Activated T-cell treated with anti-CD3 and anti-CD28 coated beads for 24 hours (primary cell): ENCODE data around the gene POMGNT2.

ENCODE experiments used
- DNase-seq: peaks from one replicate; pipeline ENCODE4 v3.0.0-alpha.2; 2020; ENCODE audit warnings: low read depth

The POMGNT2 gene

DNA sequence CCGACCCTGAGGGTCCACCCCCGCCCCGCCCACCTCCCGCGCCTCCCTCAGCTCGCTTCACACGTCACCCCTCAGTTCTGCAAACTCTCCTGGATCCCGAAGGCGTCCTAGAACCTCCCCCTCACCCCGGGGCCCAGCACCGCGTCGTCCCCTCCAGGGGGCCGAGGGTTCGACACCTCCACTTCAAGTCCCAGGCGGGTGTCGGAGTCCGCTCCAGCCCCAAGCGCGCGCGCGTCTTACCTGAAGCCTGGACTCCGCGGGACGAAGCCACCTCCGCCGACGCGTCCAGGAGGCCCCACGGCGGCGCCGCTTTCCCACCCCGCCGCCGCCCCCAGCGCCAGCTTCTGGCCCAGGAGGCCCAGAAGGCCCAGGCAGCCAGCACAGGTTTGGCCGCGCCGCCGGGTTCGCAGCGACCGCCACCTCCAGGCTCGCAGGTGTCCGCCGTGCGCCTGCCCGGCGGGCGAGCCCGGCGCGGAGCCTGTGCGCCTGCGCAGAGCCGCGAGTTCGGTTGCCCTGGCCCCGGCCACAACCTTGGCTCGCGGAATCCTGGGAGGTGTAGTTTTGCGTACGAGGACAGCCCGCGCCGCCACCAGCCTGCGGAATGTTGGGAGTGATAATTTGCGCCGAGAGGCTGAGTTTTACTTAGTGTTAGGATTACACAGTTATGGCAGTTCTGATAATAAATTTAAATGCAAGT is at the start of gene POMGNT2:
POMGNT2 (minus strand) TSS at position 484 of the 697 bp plus-strand sequence. CDS start 24,648 bp downstream, outside the sequence.
- peak; percentile 82 for DNase-seq

GRCh38 chr3:43154980-43155379 is 49.1 kb upstream of the POMGNT2 start:
- no peak for DNase-seq

DNA sequence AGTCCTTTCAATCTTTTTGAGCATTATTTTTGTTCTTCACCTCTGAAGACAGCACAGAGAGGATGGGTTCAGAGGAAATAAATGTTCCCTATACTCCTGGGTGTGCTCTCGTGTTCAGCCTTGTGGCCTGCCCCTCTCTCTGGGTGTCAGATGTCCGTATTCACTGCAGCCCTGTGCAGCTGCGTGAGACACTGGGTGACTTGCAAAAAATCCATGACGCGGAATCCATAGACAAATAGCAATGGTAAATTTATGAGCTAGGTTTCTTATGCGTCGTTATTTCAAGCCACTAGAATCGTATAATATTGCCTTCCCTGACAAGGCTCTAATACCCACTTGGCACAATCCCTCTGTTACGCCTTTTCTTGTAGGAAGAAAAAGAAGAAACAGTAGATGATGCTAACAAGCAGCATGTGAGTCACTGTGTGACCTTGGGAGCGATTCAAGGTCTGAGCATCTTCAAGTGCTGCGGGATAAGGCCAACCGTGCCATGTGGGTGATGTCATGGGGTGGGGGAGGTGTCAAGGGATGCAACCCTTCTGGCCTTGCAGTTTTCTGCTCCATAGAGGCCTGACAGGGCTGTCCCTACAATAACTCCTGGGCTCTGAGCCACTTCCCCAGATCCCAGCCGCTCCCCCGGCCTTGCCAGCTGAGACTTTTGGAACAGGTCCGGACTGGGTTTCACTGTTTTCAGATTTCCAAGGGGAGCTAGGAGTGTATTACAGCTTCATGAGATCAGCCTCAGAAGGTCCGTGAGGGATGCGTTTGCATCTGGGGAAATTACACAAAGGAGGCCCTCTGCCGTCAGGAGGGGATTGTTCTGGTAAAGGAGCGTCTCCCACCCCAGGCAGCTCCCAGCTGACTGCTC is 47.6 kb upstream of the POMGNT2 start:
- no peak for DNase-seq

- no peak for DNase-seq
Observed at GRCh38 chr3:43152649-43153048, 46.8 kb upstream of the POMGNT2 start.

DNA sequence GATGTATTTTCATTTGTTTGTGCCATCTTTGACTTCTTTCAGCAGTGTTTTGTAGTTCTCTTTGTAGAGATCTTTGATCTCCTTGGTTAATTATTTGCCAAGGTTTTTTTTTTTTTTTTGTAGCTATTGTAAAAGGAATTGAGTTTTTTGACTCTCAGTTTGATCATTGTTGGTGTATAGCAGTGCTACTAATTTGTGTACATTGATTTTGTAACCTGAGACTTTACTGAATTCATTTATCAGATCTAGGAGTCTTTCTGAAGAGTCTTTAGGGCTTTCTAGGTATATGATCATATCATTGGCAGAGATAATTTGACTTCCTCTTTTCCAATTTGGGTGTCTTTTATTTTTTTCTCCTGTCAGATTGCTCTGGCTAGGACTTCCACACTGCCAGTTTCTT is 42.2 kb upstream of the POMGNT2 start:
- no peak for DNase-seq

- DNase-seq, result no peak
Observed at GRCh38 chr3:43146599-43146998, 40.7 kb upstream of the POMGNT2 start.

GRCh38 chr3:43144761-43145490 is 39.0 kb upstream of the POMGNT2 start:
- no peak for DNase-seq

GRCh38 chr3:43142472-43142871 is 36.6 kb upstream of the POMGNT2 start:
- no peak for DNase-seq

- DNase-seq, result no peak
Observed at GRCh38 chr3:43138488-43139231, 32.8 kb upstream of the POMGNT2 start.

GRCh38 chr3:43132870-43133636 is 27.2 kb upstream of the POMGNT2 start:
- no peak for DNase-seq

- DNase-seq, result no peak
Observed at GRCh38 chr3:43132193-43132592, 26.3 kb upstream of the POMGNT2 start.

DNA sequence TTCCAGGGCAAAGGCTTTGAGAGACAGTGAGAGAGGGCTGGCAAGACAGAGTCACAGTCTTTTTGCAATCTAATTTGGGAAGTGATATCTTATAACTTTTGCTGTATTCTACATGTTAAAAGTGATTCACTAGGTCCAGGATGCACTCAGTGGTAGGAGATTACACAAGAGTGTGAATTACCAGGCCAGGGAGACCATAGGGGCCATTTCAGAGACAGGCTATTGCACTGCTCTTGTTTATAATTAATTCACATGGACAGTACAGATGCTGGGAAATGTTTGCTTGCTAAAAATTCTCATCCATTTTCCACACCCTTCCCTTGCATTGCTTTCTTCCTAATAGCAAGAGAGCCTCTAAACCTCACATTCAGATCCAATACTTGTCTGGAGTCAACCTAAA is 22.6 kb upstream of the POMGNT2 start:
- no peak for DNase-seq

- no peak for DNase-seq
Observed at GRCh38 chr3:43126536-43126935, 20.7 kb upstream of the POMGNT2 start.

GRCh38 chr3:43123895-43124294 is 18.0 kb upstream of the POMGNT2 start:
- no peak for DNase-seq

- no peak for DNase-seq
Observed at GRCh38 chr3:43120937-43121336, 15.1 kb upstream of the POMGNT2 start.

DNA sequence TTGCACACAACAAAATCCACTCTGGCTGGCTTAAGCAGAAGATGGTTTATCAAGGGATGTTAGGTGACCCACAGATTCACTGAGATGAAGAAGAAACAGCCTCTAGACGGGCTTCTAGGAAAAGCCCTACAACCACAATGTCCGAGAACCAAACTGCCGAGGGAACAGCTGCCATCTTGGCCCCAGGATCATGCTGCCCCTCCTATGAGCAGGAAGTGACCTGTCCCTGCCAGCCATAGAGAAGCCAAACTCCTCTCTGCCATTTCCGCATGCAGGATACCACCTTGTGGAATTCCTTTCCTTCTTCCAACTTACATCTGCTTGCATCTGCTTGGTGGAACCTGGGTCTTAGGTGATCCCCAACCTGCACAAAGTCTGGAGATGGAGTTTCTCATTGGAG is 11.4 kb upstream of the POMGNT2 start:
- no peak for DNase-seq

DNA sequence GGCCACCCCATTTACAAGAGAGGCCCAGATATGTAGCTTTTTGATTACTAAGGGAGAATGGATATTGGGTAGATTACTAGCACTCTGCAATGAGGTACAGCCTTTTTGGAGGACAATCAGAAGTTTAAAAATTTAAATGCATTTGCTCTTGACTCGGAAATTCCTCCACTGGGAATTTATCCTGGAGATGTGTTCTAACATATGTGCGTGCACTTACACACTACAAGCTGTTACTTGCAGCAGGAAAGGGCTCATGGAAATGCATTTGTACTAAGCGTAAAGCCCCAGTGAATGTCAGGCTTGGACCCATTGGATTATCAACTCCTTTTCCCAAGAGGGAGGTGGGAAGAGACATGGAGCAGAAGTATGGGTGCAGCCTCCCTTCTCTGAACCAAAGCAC is 7.8 kb upstream of the POMGNT2 start:
- DNase-seq, result no peak

DNA sequence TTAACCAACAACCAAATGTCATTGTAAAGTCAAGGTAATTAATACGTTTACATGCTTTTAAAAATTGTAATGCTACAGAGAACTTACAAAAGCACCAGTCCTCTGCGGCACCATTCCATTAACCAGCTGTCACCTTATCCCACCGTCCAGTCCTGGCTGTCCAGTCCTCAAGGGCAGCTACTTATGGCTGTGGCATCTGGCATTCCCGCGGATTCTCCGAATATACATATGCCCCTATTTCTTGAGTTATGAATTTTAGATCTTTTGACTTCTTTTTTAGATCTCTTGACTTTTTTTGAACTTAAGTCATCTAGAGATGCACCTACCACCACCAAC is 382 bp upstream of the POMGNT2 start:
- DNase-seq, result no peak

DNA sequence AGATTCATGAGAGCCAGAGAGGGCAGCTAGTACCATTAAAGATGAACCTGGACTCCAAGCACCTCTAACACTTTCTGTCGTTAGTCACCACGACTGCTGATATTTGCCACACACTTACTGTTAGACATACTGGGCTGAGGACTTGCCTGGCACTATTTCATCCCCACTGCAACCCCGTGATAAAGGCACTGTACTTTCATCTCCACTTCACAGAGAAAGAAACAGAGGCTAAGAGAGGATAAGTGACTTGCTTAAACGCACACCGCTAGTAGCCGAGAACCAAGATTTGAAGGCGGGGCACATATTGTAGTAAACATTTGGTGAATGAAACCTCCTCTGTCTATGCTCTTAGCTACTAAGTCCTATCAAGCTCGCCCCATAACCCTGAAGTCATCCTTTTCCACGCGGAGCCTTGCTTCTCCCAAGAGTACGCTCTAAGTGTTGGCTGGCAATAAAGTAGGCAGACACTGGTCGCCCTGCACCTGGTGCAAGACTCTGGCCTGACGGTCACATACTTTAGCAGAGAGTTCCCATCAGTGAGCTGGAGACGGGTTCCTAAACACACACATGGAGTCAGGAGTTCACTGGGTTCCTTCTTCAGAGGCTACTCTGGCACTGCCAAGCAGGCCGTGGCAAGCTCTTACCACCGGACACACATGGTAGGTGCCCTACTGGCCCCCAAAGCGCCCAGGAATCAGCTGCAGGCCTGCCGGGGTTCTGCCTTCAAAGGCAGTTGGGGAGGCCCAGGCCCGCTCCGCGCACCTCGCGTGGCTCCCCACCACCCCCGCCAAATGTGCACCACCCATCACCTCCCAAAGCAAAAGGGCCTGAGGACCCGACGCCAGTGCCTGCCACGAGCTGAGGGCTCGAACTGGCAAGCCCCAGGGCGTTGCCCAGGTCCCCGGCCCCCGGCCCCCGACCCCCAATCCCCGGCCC is 951 bp downstream of the POMGNT2 start:
- no peak for DNase-seq

DNA sequence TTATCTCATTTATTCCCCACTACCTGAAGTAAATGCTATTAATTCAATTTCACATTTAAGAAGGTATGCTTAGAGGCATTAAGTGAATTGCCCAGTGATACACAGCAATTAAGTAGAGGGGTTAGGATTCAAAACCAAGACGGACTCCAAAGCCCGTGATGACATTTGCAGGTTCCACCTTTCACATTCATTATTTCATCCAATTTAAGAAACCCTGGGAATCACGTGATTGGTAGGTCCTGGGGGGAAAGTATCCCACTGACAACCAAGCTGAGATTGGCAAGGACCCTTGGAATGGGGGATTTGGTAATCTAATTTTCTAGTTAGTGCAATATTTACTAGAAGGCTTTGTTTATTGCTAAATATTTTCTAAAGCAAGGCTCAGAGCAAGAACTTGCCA is 1.8 kb downstream of the POMGNT2 start:
- no peak for DNase-seq
